ENCODE results near the gene AIMP1. TPM values are rescaled to one million over a fixed set of nuclear protein-coding genes. Genes with fewer than 3 reads are reported as not detected.

AIMP1 gene
- total RNA-seq: 58.3 TPM

DNA sequence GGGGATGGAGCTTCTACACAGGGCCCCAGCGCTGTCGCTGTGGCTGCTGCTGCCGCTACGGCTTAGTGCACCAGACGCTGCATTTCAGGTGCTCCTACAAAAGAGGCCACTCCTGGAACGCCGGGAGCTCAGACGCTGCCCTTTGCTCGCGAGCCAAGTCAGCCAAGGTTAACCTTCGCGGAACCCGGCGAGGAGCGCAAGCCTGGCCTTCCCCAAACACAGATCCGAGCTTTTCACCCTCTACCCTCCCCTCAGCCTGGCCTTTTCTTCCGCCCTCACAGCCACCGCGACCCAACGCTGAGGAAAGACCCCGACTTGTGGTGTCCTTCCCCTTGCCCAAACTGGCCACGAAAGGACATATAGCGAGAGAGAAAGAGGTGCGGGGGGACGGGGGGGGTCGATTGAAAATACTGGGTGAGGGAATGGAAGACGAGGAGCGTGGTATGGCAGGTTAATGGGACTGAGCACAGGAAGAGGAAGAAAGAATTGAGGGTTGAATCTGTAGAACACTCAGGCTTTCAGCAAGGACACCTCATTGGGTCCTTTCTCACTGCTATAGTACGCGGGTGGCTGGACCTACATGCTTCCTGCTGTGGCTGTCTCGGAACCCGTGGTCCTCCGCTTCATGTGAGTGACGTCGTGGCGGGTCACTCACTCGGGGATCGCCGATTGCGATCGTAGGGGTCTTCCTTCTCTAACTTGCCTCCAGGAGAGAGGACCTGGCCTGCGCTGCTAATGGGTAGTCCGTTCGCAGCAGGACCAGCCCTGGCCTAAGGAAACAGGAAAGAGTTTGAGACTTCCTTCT lies at the start of gene AIMP1, which contains the start of gene TBCK:
Gene AIMP1 (plus strand): TSS at position 583 of the 805 bp plus-strand sequence. CDS start 8,460 bp downstream, outside the sequence.
Gene TBCK (minus strand): TSS at position 242 of the 805 bp plus-strand sequence. CDS start 7,249 bp downstream, outside the sequence.
- DNase-seq (ENCODE audit: low spot score): peak; percentile 92

DNA sequence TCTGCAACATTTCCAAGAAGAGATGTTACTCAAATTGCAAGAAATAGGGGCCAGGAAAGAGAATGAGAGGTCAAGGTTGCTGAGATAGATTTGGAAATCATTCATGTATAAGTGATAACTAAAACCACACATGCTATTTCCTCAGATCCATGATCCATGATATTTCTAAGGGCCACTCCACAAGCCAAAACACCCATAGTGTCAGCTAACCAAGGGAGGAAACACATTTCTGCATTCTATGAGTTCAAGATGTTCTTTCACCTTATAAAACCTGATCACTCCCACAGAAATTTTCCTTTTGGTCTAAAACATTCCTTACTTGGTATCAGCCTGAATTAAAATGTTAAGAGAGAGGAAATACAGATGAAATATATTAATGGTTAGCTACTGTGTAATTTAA lies 47.6 kb upstream of the AIMP1 start:
- no peak for DNase-seq (ENCODE audit: low spot score)

- no peak for DNase-seq (ENCODE audit: low spot score)
Measured at GRCh38 chr4:106269711-106270110, 46.6 kb upstream of the AIMP1 start.

GRCh38 chr4:106270736-106271135 lies 45.6 kb upstream of the AIMP1 start:
- no peak for DNase-seq (ENCODE audit: low spot score)

- no peak for DNase-seq (ENCODE audit: low spot score)
Measured at GRCh38 chr4:106273831-106274230, 42.5 kb upstream of the AIMP1 start.

DNA sequence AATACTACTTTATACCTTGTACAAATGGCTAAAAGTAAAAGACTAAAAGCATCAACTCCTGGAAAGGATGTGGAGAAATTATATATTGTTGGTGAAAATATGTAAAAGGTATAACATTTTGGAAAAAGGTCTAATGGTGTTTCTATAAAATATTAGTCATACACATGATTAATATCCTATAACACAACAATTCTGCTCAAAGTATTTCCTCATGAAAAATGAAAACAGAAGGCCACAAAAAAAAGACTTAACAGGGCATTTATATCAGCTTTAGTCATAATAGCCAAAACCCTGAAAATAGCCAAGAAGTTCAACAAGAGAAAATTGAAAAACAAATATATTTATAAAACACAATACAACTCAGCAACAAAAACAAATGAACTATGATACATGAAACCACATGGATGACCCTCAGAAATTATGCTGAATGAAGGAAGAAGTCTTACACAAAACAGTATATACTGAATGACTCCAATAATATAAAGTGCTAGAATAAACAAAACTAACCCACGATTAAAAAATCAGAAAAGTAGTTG lies 39.1 kb upstream of the AIMP1 start:
- no peak for DNase-seq (ENCODE audit: low spot score)

GRCh38 chr4:106284227-106284626 lies 32.1 kb upstream of the AIMP1 start:
- no peak for DNase-seq (ENCODE audit: low spot score)

DNA sequence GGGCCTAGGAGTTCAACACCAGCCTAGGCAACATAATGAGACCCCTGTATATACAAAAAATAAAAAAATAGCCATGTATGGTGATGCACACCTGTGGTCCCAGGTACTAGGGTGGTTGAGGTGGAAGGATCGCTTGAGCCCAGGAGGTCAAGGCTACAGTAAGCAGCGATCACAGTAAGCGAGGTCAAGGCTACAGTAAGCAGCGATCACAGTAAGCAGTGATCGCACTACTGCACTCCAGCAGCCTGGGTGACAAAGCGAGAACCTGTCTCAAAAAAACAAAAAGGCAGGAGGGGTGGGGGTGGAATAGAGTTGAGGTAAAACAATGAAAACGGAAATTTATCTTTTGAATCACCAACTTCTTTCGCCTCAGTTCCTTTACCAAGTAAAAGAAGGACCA lies 29.7 kb upstream of the AIMP1 start:
- no peak for DNase-seq (ENCODE audit: low spot score)

DNA sequence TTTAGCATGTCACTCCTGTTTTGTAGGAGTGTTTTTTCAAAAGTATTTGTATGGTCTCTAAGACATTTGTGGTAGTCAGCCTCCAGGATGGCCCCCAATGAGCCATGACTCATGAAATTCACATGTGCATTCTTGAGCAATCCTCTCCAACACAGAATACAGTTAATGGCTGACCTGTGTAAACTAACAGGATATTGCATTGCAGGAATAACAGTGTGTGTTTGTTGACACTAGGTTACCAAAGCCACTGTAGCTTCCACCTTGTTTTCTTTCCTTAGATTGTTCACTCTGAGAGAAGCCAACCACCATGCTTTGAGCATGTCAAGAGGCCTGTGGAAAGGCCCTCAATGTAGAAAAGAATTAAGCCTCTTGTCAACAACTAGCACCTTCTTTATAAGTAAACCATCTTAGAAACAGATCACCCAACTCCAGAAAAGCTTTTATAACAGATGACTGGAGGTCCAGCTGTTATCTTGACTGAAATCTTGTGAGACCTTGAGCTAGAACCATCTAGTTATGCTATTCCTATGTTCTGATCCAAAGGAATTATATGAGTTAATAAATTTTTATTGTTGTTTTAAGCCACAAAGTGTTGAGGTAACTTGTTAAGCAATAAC lies 28.9 kb upstream of the AIMP1 start:
- DNase-seq (ENCODE audit: low spot score): no peak

DNA sequence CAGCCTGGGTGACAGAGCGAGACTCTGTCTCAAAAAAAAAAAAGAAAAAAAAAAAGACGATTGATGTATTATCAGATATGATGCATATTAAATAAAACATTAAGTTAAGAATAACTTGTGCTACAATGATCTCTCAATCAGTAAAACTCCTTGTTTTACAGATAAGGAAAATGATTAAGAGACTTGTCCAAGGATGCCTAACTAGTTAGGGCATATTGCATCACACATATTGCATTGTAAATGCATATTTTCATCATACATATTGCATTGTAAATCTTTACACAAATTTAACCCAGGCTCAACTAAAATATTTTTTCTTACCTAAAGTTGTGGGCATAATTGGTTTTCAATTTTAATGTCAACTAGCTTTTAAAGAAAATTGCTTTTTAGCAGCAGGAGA lies 26.6 kb upstream of the AIMP1 start:
- DNase-seq (ENCODE audit: low spot score): no peak

- DNase-seq (ENCODE audit: low spot score): no peak
Measured at GRCh38 chr4:106291678-106292077, 24.7 kb upstream of the AIMP1 start.

DNA sequence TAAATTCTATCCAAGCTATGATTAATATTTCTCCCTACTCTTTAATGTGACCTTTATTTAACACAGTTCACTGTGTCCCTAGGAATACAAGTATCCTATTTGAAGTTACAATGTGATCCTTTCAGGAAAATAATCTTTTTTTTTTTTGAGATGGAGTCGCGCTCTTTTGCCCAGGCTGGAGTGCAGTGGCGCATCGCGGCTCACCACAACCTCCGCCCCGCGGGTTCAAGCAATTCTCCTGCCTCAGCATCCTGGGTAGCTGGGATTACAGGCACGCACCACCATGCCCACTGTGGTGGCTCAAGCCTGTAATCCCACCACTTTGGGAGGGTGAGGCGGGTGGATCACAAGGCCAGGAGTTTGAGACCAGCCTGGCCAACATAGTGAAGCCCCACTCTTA lies 22.3 kb upstream of the AIMP1 start:
- no peak for DNase-seq (ENCODE audit: low spot score)

DNA sequence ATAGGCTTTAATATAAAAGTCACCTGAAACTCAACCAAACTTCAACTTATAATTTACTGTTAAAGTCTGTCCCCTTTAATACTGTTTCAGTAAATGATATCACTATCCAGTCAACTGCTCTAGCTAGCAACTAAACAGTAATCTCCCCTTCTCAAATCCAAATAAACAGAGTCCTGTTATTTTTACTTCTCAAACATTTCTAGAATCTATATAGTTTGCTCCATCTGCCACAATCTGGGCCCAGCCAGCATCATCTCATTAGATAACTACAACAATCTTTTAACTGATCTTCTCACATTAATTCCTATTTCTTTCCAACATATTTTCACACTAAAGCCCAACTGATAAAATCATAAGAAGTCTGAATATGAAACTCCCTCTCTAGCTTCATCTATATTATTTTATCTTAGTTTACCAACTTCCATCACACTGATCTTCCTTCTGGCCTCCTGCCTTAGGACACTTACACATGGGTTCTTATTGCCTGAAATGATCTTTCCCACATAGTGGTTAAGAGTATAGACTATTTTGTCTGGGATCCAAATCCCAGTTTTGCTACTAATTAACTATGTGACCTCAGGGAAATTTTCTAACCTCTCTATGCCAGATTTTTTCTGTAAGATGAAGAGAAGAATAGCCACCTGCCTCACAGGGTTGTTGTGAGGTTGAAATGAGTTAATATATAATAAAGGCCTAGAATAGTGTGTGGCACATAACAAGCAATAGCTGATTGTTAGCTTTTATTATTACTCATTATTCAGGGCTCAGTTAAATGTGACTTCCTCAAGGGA lies 18.9 kb upstream of the AIMP1 start:
- DNase-seq (ENCODE audit: low spot score): no peak

GRCh38 chr4:106299977-106300376 lies 16.4 kb upstream of the AIMP1 start:
- DNase-seq (ENCODE audit: low spot score): no peak

DNA sequence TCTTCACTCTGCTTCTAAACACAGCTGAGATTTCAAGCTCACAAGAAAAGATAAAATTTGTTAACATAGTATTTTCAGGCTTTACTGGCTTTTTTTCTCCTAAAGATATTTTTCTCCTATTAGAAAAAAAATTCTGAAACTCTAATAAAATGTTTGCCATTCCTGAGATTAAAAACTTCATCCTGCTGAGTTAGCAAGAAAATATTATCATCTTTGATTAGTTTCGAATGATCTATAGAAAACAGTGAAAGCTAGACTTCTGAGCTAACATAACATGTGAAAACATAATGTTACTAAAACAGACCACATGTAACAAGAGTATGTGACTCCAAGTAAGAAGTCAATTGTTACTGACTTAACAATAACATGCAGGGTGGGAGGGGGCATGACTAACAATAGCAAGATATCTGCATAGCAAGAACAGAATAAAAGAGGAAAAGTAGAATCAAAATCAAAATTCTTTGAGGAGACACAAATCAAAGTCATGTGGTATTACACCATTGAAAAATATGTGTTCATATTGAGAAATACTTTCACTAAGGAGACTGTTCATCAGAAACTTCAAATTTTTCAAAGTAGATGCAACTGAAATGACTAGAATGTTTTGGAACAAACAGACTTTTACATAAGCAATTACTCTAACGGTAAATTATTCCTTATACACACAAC lies 14.8 kb upstream of the AIMP1 start:
- no peak for DNase-seq (ENCODE audit: low spot score)

DNA sequence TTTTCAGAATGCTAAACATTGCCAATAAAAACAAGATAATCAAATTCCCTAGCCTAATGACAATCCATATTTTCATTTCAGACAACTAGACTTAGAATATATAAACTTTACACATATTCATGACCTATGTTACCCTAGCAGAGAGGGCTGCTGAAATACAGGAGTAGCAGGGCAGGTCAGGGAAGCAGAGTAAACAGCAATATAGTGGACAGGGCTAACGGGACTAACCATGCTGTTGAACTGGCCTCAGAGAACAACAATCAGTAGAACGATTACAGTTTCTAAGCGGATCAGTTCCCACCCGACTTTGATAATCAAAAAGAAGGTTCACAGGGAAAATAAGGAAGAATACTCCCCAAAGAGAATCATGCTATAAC lies 14.3 kb upstream of the AIMP1 start:
- DNase-seq (ENCODE audit: low spot score): no peak

DNA sequence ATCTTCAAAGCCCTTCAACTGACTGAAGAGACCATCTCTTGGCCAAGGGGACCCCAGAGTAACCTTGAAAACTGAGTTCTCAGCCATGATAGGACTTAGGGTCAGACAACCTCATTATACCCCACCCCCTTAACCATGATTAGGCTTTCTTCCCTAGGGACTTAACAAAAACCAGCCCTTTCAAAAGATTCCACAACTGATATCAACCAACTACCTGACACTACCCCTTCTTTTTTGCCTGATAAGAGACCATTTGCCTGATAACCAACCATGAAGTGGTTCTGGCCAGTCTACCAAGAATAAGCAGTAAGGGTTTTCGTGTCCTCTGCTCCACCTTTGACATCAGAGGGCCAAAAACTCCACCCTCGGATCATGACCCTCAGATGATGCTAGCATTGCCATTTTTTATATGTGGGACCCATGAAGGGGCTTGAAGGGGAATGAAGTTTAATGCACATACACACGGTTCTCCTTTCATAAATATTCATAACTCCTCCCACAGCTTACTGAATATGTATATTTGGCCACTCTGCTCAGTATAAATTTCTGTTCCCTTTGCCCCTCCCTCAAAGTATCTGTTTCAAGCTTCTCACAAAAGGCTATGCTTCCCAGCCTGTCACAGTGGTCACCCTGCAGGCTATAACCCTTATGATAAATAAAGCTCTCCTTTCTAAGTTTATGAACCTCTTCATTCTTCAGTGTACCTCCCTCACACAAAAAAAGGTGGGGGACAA lies 12.6 kb upstream of the AIMP1 start:
- no peak for DNase-seq (ENCODE audit: low spot score)

- no peak for DNase-seq (ENCODE audit: low spot score)
Measured at GRCh38 chr4:106304632-106305031, 11.7 kb upstream of the AIMP1 start.

GRCh38 chr4:106305435-106306055 lies 10.8 kb upstream of the AIMP1 start:
- DNase-seq (ENCODE audit: low spot score): no peak

GRCh38 chr4:106306561-106306960 lies 9.8 kb upstream of the AIMP1 start:
- no peak for DNase-seq (ENCODE audit: low spot score)

DNA sequence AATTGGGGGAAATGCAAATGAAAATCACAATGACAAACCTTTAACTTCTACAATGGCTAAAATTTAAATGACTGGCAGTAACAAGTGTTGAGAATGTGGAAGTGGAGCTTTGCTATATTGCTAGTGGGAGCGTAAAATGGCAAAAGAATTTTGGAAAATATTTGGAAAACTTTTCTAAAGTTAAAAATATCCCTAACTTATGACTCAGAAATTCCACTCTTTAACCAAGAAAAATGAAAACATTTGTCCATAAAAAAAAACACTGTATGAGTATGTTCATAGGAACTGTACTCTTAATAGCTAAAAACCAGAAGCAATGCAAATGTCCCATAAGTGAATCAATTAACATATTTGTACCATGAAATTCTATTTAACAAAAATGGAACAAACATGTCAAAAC lies 4.0 kb upstream of the AIMP1 start:
- DNase-seq (ENCODE audit: low spot score): no peak
